Right atrium auricular region (tissue), 2 donors: ENCODE data around the gene BBS5. TPM values are rescaled to one million over a fixed set of nuclear protein-coding genes. Genes with fewer than 3 reads are reported as not detected.
"Not testable (repeated sequence)": the region's sequence is repeated elsewhere in the genome, so short reads cannot be mapped to it uniquely, and the experiment has no call there.

ENCODE experiments used
- DNase-seq: peaks from one replicate; pipeline ENCODE4 v3.0.0-alpha.2; 2019; ENCODE audit warnings: low spot score
- H3K27ac ChIP-seq, 2 donors: fragments of 200-600 bp; sonication (generic); 1 replicate in 1 of 2; 2 replicates in 1 of 2; pipeline ENCODE4 v1.5.1; 2016 to 2019
- H3K27me3 ChIP-seq, 2 donors: fragments of 200-600 bp; sonication (generic); one replicate each; pipeline versions ENCODE4 v1.5.1 to v1.6.0; 2017 to 2019
- H3K36me3 ChIP-seq: fragments of 200-600 bp; sonication (generic); one replicate; pipeline ENCODE4 v1.5.1; 2016
- H3K4me1 ChIP-seq, 2 donors: fragments of 200-600 bp; sonication (generic); one replicate each; pipeline versions ENCODE4 v1.5.1 to v1.6.0; 2017 to 2019
- H3K4me3 ChIP-seq, 2 donors: fragments of 200-600 bp; sonication (generic); 1 replicate in 1 of 2; 2 replicates in 1 of 2; pipeline ENCODE4 v1.5.1; 2017 to 2019; ENCODE audit warnings: mild to moderate bottlenecking in 1 of 2, moderate library complexity in 1 of 2
- H3K9me3 ChIP-seq, 2 donors: fragments of 200-600 bp; sonication (generic); one replicate each; pipeline ENCODE4 v1.5.1; 2019
- CTCF ChIP-seq, 2 donors: fragments of 200-600 bp; sonication (generic); IDR thresholded peaks; one replicate each; pipeline ENCODE4 v1.5.1; 2019; ENCODE audit warnings: antibody characterized with exemption in 2 of 2
- total RNA-seq, 2 donors: library from RNA; depleted of rRNA; stranded (reverse); fragments of >200 nt; gene quantifications; one replicate each; pipeline ENCODE4 v1.1.0, GENCODE V29; 2016

Gene BBS5
- total RNA-seq, 2 donors from 2014 or later = 4.2 to 7.0 TPM

GRCh38 chr2:169520896-169521295 is 41.6 kb downstream of the BBS5 start:
- no peak for TF ChIP-seq CTCF (IDR thresholded peaks at IDR 0.05)
- Histone ChIP-seq H3K27ac (no peak overlapping the region), H3K36me3 (peaks cover 27% of the 10 kb centered on the region), H3K4me1 (no peaks in the 10 kb centered on the region), H3K27me3 (no peaks in the 10 kb centered on the region), H3K4me3 (no peak overlapping the region), H3K9me3 (no peaks in the 10 kb centered on the region)
- no peak for DNase-seq

GRCh38 chr2:169523681-169524080 is 44.4 kb downstream of the BBS5 start:
- H3K4me3 ChIP-seq = no peak overlapping the region
- H3K36me3 ChIP-seq = peaks cover 35% of the 10 kb centered on the region
- H3K9me3 ChIP-seq = no peaks in the 10 kb centered on the region
- no peaks in the 10 kb centered on the region for H3K27me3 ChIP-seq
- no peak for DNase-seq
- H3K4me1 ChIP-seq = no peaks in the 10 kb centered on the region
- H3K27ac ChIP-seq = no peak overlapping the region
- TF ChIP-seq CTCF (IDR thresholded peaks at IDR 0.05) = no peak

GRCh38 chr2:169525434-169525833 is 46.1 kb downstream of the BBS5 start:
- Histone ChIP-seq H3K27ac (no peak overlapping the region), H3K36me3 (peaks cover 42% of the 10 kb centered on the region)
- no peak for TF ChIP-seq CTCF (IDR thresholded peaks at IDR 0.05)

DNA sequence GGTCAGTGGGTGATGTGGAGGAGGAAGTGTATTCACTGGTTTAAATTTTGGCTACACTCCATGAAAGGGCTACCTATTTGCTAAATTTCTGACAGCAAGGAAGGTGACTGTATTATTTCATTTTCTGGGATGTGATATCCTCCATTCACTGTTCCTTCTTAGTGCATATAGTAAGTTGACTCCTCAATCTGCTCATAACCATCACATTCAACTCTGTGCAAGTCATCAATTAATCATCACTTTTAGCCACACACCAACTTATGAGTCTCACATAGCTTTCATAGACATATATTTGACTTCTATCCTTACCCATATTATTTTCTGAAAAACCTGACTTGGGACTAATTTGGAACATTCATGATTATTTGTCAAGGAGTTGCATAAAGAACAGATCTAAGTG is 47.2 kb downstream of the BBS5 start:
- Histone ChIP-seq H3K4me1 (no peaks in the 10 kb centered on the region), H3K9me3 (no peaks in the 10 kb centered on the region), H3K36me3 (peaks cover 36% of the 10 kb centered on the region), H3K4me3 (no peak overlapping the region), H3K27me3 (no peaks in the 10 kb centered on the region), H3K27ac (no peak overlapping the region)
- TF ChIP-seq CTCF (IDR thresholded peaks at IDR 0.05) = no peak
- DNase-seq = no peak

More at GRCh38 chr2:169525434-169525833, 46.1 kb downstream of the BBS5 start:
- no peaks in the 10 kb centered on the region for H3K4me1 ChIP-seq
- no peaks in the 10 kb centered on the region for H3K9me3 ChIP-seq
- no peaks in the 10 kb centered on the region for H3K27me3 ChIP-seq
- no peak overlapping the region for H3K4me3 ChIP-seq
- DNase-seq = no peak

- Histone ChIP-seq H3K27me3 (no peaks in the 10 kb centered on the region), H3K4me3 (no peak overlapping the region)
These were observed 49.0 kb downstream of the BBS5 start for GRCh38 chr2:169528271-169528701.

DNA sequence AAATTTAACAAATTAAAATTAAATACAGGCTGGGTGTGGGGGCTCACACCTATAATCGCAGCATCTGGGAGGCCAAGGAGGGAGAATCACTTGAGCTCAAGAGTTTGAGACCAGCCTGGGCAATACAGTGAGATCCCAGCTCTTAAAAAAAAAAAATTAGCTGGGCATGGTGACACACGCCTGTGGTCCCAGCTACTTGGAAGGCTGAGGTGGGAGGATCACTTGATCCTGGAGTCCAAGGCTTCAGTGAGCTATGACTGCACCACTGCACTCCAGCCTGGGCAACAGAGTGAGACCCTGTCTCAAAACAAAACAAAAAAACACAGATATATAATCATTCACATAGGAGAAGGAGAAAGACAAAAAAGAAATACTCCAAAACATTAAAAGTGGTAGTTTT is 60.2 kb downstream of the BBS5 start:
- H3K36me3 ChIP-seq = peaks cover 12% of the 10 kb centered on the region
- not testable (repeated sequence) for H3K27ac ChIP-seq, H3K4me3 ChIP-seq, DNase-seq, H3K27me3 ChIP-seq, H3K9me3 ChIP-seq, H3K4me1 ChIP-seq

More at GRCh38 chr2:169528271-169528701, 49.0 kb downstream of the BBS5 start:
- H3K4me1 ChIP-seq = no peaks in the 10 kb centered on the region
- no peaks in the 10 kb centered on the region for H3K9me3 ChIP-seq
- DNase-seq = peak; percentile 73
- H3K36me3 ChIP-seq = peaks cover 31% of the 10 kb centered on the region
- H3K27ac ChIP-seq = no peak overlapping the region
- TF ChIP-seq CTCF (IDR thresholded peaks at IDR 0.05) = peak; percentile 50 to 86
